ENCODE results near the gene KDM1A.
"Not testable (repeated sequence)": the region's sequence is repeated elsewhere in the genome, so short reads cannot be mapped to it uniquely, and the experiment has no call there.

Gene KDM1A

GRCh38 chr1:23019094-23019862 is at the start of gene KDM1A:
KDM1A (plus strand) TSS chr1:23019468; CDS start chr1:23019597, 129 bp downstream.
- DNase-seq (ENCODE audit: low read depth): peak; percentile 91

DNA sequence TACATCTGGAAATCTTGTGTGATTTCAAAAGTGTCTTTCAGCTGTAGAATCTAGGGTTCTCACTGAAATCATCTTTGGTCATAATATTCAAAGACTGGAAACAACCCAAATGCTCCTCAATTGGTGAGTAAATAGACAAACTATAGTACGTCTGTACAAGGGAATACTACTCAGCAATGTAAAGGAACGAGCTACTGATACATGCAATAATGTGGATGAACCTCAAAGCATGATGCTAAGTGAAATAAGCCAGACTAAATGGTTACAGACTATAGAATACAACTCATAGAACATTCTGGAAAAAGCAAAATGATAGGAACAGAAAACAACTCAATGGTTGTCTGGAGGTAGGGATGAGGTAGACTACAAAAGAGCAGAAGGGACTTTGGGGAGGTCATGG is 49.2 kb upstream of the KDM1A start:
- no peak for DNase-seq (ENCODE audit: low read depth)

DNA sequence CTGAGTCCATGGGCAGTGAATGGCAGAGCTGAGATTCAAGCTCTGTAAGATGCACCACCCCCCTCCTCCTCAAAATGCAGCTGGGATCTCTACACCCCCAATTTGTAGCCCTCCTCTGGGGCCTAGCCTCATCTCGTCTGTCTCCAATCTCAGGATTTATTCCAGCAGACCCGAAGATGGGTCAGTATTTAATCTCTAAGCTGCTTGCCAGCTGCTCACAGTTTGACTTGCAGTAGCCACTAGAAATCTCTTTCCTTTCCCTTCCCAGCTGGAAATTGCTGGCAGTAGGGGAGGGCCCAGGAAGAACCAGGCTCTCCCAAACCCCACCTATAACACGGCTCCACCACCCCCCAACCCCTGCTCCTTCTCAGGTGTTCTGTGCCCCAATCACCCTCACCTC is 48.1 kb upstream of the KDM1A start:
- DNase-seq (ENCODE audit: low read depth): no peak

DNA sequence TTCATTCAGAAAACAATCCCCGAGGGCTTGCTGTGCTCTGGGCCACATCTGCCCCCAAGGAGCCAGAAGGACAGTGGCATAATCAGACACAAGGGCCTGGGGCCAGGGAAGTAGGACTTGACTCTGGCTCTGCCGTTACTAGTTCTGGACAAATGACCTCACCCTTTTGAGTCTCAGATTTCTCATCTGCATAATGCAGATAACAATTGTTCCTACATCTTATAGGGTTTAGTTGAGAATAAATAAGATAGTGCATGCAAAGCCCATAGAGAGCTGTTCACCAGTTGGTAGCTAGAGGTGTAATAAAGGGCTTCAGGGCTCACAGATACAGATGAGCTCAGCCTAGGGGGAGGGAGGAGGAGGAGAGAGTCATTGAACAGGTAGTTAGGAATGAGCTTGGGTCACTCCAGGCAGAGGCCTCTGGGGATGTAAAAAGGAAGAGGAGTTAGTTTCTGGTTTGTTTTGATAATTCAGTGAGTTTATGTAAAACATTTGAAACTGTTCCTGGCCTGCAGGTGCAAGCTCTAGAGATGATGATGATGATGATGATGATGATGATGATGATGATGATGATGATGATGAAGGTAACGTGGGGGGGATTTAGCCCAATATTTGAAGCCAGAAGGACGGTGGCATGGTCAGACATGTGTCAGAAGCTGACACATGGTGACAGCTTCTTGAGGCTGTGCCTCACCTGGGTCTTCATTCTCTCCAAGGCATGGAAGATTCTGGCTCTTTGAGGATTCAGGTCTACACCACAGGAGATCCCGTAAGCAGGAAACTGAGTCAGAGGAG is 47.5 kb upstream of the KDM1A start:
- DNase-seq (ENCODE audit: low read depth): no peak

- no peak for DNase-seq (ENCODE audit: low read depth)
Observed at GRCh38 chr1:22972760-22973159, 46.5 kb upstream of the KDM1A start, which contains the start of gene LACTBL1. LACTBL1 (minus strand) TSS chr1:22972866; CDS start chr1:22972316, 550 bp downstream.

DNA sequence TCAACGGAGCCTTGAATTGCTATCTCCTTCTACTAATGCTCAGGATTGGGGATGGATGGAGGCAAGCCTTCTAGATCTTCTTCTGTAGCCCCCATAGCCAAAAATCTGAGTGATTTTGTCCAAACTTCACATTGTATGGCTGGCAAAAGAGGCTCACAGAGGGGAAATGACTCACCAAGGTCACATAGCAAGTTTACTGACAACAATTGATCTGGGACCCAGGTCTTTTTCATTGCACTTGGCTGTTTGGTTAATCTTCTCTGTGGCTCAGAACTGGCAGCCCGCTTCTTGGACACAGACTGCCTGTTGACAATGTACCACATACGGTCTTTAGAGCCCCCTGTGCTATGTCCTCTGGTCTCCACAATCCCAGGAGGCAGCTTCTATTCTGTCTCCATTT is 43.6 kb upstream of the KDM1A start:
- no peak for DNase-seq (ENCODE audit: low read depth)

DNA sequence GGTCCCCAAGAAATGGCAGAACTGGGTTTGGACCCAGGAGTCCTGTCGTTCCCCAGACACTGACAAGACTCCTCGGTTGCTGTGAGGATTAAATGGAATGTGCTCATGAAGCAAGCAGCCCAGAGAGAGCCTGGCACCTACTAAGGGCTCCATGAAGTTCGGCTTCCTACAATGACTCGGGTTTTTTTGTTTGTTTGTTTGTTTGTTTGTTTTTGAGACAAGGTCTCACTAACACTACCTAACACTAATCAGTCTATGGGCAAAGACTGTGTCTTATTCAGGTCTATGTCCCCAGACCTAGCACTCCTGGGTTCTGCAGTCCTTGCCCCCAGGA is 43.2 kb upstream of the KDM1A start:
- no peak for DNase-seq (ENCODE audit: low read depth)

GRCh38 chr1:22976461-22977243 is 42.6 kb upstream of the KDM1A start:
- DNase-seq (ENCODE audit: low read depth): peak; percentile 15

GRCh38 chr1:22978299-22978698 is 41.0 kb upstream of the KDM1A start:
- DNase-seq (ENCODE audit: low read depth): no peak

DNA sequence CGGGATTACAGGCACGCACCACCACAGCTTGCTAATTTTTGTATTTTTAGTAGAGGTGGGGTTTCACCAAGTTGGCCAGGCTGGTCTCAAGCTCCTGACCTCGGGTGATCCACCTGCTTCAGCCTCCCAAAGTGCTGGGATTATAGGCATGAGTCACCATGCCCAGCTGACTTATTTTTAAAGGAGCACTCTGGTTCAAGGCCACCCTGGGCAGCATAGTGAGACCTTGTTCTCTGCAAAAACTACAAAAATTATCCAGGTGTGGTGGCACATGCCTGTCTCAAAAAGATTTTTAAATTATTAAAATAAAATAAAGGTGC is 38.8 kb upstream of the KDM1A start:
- not testable (repeated sequence) for DNase-seq (ENCODE audit: low read depth)

DNA sequence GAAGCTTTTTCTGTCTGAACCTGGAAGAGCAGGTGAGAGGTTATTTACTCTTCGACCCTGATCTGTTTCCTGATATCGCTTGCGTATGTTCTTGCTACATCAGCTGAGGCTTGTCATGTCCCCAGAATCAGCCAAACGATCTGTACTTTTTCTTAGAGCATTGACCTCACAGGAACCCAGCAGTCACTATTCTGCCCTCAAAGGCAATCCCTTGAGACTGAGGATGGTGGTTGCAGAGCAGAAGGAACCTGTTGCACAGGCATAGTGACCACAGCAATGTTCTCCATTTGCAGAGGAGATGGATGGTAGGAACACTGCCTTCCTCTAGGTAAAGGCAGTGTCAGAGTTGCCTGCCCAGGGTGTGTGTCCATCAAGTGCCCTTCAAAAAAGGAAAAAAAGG is 35.3 kb upstream of the KDM1A start:
- DNase-seq (ENCODE audit: low read depth): no peak

- not testable (repeated sequence) for DNase-seq (ENCODE audit: low read depth)
Observed at GRCh38 chr1:22992384-22992783, 26.9 kb upstream of the KDM1A start.

DNA sequence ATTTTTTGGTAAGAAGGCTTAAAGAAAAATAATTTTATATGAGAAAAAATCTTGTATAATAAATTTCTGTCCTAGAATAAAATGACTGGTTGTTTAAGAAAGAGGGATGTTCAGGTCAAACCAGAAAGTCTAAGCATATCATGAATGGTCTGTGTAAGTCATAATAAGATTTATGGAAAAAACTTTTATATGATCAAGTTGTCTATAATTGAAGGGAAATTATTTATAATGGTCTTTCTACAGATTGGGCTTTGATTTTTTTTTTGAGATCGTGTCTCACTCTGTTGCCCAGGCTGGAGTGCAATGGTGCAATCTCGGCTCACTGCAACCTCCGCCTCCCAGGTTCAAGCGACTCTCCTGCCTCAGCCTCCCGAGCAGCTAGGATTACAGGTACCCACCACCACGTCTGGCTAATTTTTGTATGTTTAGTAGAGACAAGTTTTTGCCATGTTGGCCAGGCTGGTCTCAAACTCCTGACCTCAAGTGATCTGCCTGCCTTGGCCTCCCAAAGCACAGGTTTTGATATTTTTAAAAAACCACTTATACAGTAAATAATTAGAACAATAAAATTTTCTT is 26.0 kb upstream of the KDM1A start:
- not testable (repeated sequence) for DNase-seq (ENCODE audit: low read depth)

GRCh38 chr1:22995774-22996173 is 23.5 kb upstream of the KDM1A start:
- no peak for DNase-seq (ENCODE audit: low read depth)

DNA sequence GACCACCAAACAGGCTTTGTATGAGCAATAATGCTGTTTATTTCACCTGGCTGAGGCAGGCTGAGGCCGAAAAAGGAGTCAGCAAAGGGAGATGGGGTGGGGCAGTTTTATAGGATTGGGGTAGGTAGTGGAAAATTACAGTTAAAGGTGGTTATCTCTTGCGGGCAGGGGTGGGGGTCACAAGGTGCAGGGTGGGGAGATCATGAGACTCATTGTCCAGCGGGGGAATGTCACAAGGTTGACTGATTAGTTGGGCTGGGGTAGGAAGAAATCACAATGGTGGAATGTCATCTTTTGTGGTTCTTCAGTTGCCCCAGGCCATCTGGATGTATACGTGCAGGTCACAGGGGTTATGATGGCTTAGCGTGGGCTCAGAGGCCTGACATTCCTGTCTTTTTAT is 21.7 kb upstream of the KDM1A start:
- DNase-seq (ENCODE audit: low read depth): not testable (repeated sequence)

- DNase-seq (ENCODE audit: low read depth): not testable (repeated sequence)
Observed at GRCh38 chr1:23000133-23000532, 19.1 kb upstream of the KDM1A start.

GRCh38 chr1:23002218-23002617 is 17.1 kb upstream of the KDM1A start:
- DNase-seq (ENCODE audit: low read depth): not testable (repeated sequence)

GRCh38 chr1:23004112-23004511 is 15.2 kb upstream of the KDM1A start:
- DNase-seq (ENCODE audit: low read depth): no peak

- DNase-seq (ENCODE audit: low read depth): not testable (repeated sequence)
Observed at GRCh38 chr1:23004769-23005168, 14.5 kb upstream of the KDM1A start.

DNA sequence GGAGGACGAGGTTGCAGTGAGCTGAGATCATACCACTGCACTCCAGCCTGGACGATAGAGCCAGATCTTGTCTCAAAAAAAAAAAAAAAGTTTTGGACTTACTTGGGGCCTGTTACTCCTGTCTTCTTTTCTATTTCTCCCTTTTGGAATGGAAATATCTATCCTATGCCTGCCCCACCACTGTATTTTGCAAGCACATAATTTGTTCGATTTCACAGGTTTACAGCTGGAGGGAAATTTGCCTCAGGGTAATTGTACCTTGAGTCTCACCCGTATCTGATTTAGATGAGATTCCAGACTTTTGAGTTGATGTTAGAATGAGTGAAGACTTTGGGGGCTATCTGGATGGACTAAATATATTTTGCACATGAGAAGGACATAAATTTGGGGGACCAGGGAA is 12.2 kb upstream of the KDM1A start:
- no peak for DNase-seq (ENCODE audit: low read depth)

GRCh38 chr1:23008901-23009300 is 10.4 kb upstream of the KDM1A start:
- DNase-seq (ENCODE audit: low read depth): no peak

GRCh38 chr1:23010025-23010424 is 9.2 kb upstream of the KDM1A start:
- DNase-seq (ENCODE audit: low read depth): not testable (repeated sequence)
